ENCODE data around the gene CDAN1.
A peak's percentile ranks its signal among the peaks of the same experiment; 100 is the strongest.
"Not testable (repeated sequence)": the region's sequence is repeated elsewhere in the genome, so short reads cannot be mapped to it uniquely, and the experiment has no call there.

Gene CDAN1

GRCh38 chr15:42707068-42707467 is 29.9 kb downstream of the CDAN1 start:
- no peak for DNase-seq

GRCh38 chr15:42705336-42705735 is 31.6 kb downstream of the CDAN1 start:
- no peak for DNase-seq

- peak; percentile 51 to 64 for DNase-seq
Observed at GRCh38 chr15:42704492-42704926, 32.4 kb downstream of the CDAN1 start.

- no peak for DNase-seq
Observed at GRCh38 chr15:42696626-42697025, 40.3 kb downstream of the CDAN1 start.

- DNase-seq = no peak
Observed at GRCh38 chr15:42695527-42696071, 41.3 kb downstream of the CDAN1 start.

DNA sequence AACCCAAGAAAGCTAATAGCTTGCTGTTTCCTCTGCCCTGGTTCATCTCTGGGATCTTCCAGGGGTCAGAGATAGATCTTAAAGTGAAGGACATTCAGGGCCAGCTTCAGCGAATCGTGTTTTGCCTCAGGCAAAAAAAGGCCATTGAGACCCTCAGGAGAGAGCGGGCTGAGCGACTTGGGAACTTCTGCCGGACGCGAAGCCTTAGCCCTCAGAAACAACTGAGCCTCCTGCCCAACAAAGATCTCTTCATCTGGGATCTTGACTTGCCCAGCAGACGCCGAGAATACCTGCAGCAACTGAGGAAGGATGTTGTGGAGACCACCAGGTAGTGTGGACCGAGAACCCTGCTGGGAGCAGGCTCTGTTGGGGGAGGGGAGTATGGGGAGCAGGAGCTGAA is 42.5 kb downstream of the CDAN1 start:
- no peak for DNase-seq

DNA sequence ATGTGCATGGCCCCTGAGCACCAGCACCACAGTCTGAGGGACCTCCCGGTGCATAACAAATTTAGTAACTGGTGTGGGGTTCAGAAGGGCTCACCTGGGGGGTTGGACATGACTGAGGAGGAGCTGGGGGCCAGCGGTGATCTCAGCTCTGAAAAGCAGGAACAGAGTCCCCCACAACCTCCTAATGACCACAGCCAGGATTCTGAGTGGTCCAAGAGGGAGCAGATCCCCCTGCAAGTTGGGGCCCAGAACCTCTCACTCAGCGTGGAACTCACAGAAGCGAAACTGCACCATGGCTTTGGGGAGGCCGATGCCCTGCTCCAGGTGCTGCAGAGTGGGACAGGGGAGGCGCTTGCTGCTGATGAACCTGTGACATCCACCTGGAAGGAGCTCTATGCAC is 43.0 kb downstream of the CDAN1 start:
- no peak for DNase-seq

- no peak for DNase-seq
Observed at GRCh38 chr15:42693496-42693895, 43.4 kb downstream of the CDAN1 start.

- DNase-seq = no peak
Observed at GRCh38 chr15:42692997-42693396, 43.9 kb downstream of the CDAN1 start.

- no peak for DNase-seq
Observed at GRCh38 chr15:42692536-42692935, 44.4 kb downstream of the CDAN1 start.

GRCh38 chr15:42691770-42692169 is 45.2 kb downstream of the CDAN1 start:
- DNase-seq = no peak

DNA sequence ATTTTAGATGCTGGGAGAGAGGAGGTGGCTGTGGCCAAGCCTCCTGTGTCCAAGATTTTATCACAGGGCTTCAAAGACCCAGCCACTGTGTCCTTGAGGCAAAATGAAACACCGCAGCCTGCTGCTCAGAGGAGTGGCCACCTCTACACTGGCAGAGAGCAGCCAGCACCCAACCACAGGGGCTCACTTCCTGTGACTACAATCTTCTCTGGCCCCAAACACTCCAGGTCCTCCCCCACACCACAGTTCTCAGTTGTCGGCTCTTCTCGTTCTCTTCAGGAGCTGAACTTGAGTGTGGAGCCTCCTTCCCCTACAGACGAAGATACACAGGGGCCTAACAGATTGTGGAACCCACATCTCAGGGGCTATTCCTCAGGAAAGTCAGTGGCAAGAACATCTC is 45.6 kb downstream of the CDAN1 start:
- no peak for DNase-seq

GRCh38 chr15:42688301-42688700 is 48.6 kb downstream of the CDAN1 start:
- DNase-seq = no peak

GRCh38 chr15:42687740-42688139 is 49.2 kb downstream of the CDAN1 start:
- DNase-seq = no peak

DNA sequence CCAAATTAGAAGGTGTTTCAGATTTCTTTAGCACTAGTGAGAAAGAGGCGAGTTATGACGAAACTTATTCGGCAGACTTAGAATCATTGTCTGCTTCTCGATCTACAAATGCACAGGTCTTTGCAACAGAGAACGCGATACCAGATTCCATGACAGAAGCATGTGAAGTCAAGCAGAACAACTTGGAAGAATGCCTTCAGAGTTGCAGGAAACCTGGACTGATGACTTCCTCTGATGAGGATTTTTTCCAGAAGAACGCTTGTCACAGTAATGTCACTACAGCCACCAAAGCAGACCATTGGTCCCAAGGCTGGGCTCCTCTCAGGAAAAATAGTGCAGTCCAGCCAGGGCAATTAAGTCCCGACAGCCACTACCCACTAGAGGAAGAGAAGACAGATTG is 50.6 kb downstream of the CDAN1 start:
- DNase-seq = no peak

GRCh38 chr15:42681119-42681518 is 55.8 kb downstream of the CDAN1 start:
- DNase-seq = no peak

DNA sequence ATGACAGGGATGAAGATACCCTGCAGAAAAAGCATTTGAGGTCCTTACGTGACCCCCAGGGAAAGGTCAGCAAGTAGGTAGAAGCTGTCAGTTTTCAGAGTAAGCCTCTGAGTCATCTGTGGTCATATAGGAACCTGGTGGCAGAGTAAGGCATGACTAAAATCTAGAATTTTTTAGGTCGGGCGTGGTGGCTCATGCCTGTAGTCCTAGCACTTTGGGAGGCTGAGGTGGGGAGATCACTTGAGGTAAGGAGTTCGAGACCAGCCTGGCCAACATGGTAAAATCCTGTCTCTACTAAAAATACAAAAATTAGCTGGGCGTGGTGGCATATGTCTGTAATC is 56.8 kb downstream of the CDAN1 start:
- not testable (repeated sequence) for DNase-seq

DNA sequence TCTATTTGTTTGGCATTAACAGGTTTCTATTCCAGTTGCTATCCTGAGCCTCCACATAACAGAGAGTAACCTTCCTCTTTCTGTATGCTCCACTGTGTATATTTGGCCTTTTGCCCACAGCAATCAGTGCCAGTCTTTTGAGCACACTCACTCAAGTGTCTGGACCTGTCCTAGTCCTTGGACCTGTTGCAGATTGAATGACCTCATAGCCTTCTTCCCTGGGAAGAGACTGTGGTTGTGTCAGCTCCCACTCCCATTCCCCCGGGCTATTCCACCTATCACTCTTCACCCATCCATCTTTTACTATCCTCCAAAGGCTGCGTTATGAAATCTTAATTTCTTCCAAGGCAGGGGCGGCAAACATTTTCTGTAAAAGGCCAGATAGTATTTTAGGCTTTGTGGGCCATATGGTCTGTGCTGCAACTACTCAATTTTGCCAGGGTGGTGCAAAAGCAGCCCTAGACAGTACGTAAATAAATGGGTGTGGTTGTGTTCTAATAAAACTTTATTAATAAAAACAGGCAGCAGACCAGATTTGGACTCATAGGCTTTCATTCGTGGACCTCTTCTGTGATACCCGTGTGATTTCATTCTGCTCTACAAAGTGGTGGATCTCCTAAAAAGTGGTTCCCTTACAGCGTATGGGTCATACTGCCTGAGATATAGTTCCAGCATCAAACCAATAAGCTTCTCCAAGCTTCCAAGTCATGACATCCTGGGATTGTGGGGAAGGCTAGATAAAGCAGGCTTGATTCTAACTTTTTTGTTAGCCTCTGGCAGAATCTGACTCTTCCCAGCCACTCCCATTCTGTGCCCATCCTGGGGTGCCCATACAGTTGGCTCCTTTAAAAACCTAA is 57.4 kb downstream of the CDAN1 start:
- DNase-seq = no peak

GRCh38 chr15:42675021-42675420 is 61.9 kb downstream of the CDAN1 start:
- DNase-seq = no peak

DNA sequence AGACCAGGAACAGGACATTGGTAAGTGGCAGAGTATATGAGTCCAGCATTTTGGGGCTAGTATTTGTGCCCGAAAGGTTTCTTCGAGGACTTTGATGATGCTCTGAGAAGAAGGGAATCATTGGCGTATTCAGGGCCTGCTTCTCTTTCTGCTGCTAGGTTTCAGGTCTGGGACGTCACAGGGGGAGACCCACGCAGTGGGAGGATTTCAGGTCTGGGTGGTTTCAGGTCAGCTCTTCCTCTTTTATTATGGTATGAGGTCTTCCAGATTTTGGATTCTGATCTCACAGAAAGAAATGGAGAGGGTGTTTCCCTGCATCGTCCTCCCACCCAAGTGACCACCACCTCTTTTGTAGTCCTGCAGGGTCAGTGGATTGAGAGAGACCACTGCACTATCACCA is 62.5 kb downstream of the CDAN1 start:
- no peak for DNase-seq
